Measurements from ENCODE around the gene SPTBN1.

GRCh38 chr2:54429811-54430551 is 26.1 kb upstream of the SPTBN1 start:
- TF ChIP-seq CSRNP3 (CRISPR knock-in tag; IDR thresholded peaks at IDR 0.05) (no peak), ZC3H10 (CRISPR knock-in tag; IDR thresholded peaks at IDR 0.05) (no peak), PATZ1 (CRISPR knock-in tag; IDR thresholded peaks at IDR 0.05; ENCODE audit: borderline replicate concordance) (no peak), ARNTL (CRISPR knock-in tag; IDR thresholded peaks at IDR 0.05; ENCODE audit: borderline replicate concordance, low read depth) (no peak), GLIS3 (CRISPR knock-in tag; IDR thresholded peaks at IDR 0.05) (no peak), ESRRG (CRISPR knock-in tag; IDR thresholded peaks at IDR 0.05) (no peak), RARB (CRISPR knock-in tag; IDR thresholded peaks at IDR 0.05) (no peak), TCF4 (CRISPR knock-in tag; IDR thresholded peaks at IDR 0.05; ENCODE audit: borderline replicate concordance) (no peak), ZFP3 (CRISPR knock-in tag; IDR thresholded peaks at IDR 0.05) (no peak), OSR1 (CRISPR knock-in tag; IDR thresholded peaks at IDR 0.05) (no peak), TOX (CRISPR knock-in tag; IDR thresholded peaks at IDR 0.05; ENCODE audit: borderline replicate concordance) (no peak), POU6F1 (CRISPR knock-in tag; IDR thresholded peaks at IDR 0.05; ENCODE audit: borderline replicate concordance, low read depth) (no peak)
